Measurements from ENCODE around the gene MLF2. TPM values are rescaled to one million over a fixed set of nuclear protein-coding genes. Genes with fewer than 3 reads are reported as not detected.
A peak's percentile ranks its signal among the peaks of the same experiment; 100 is the strongest.

MLF2 gene
- total RNA-seq, 1 experiment from 2014 or later, result 309 TPM

GRCh38 chr12:6770600-6770999 is 17.7 kb upstream of the MLF2 start:
- Histone ChIP-seq H4K20me1 (ENCODE audit: insufficient read depth) (no peaks in the 10 kb centered on the region), H3K4me2 (ENCODE audit: low read length) (no peak overlapping the region), H3K9me3 (ENCODE audit: control insufficient read depth in 1 of 2, insufficient read depth in 1 of 2, low read depth in 1 of 2, low read length in 2 of 2) (no peaks in the 10 kb centered on the region), H3K4me1 (ENCODE audit: control insufficient read depth in 1 of 2, insufficient read depth in 2 of 2, low read length in 2 of 2) (peaks cover 21 to 45% of the 10 kb centered on the region in 2 experiments), H3K27ac (ENCODE audit: low read depth, low read length) (peak overlapping the region; percentile 22; the same call in 1 of the 2 replicates), H3K4me3 (replicated peaks in 1 of 2; ENCODE audit: low read depth in 1 of 2, low read length in 2 of 2) (no peak overlapping the region), H3K9me2 (ENCODE audit: insufficient read depth) (no peaks in the 10 kb centered on the region), H2AFZ (ENCODE audit: low read depth, low read length, poor library complexity, severe bottlenecking) (no peak overlapping the region), H3K36me3 (ENCODE audit: control insufficient read depth in 1 of 2, insufficient read depth in 2 of 2, low read length in 2 of 2) (peaks cover 9 to 13% of the 10 kb centered on the region in 2 experiments; a peak in 3 of 4 replicates), H3K27me3 (ENCODE audit: insufficient read depth, low read length) (no peaks in the 10 kb centered on the region), H3K9ac (ENCODE audit: low read length) (no peak overlapping the region), H3K79me2 (ENCODE audit: insufficient read depth, low read length) (peaks cover 29% of the 10 kb centered on the region)
- POLR2A ChIA-PET, result interaction anchor here (1.5 kb wide), 1 partner anchor 18 kb away, joined by 5 read pairs; the partner anchor contains the start of gene MLF2
- no TSS peak for BruUV-seq (replicated peaks)
- no peak for DNase-seq (ENCODE audit: low read depth, low spot score)
- CTCF ChIA-PET, result interaction anchor here (0.9 to 1.9 kb wide), 2 partner anchors 14 to 17 kb away, joined by 3 to 13 read pairs; partner anchors contain the start of gene MLF2
- RAD21 ChIA-PET (ENCODE audit: low non-redundant PET in 1 of 2, low total read pairs in 2 of 2, uncharacterized antibody in 2 of 2, unreplicated experiment in 2 of 2), result no interaction called here
- ATAC-seq, result no peak
- intact Hi-C loops (cut with micrococcal nuclease), result no loop called here
- TF ChIP-seq TCF7L2 (IDR thresholded peaks at IDR 0.05; ENCODE audit: borderline replicate concordance, extremely low read depth, insufficient read depth, insufficient read length) (no peak), CBX3 (IDR thresholded peaks at IDR 0.05; ENCODE audit: low read depth) (no peak), POLR2A (IDR thresholded peaks at IDR 0.05; ENCODE audit: borderline replicate concordance, extremely low read depth, insufficient read depth, insufficient read length) (no peak), CTCF (IDR thresholded peaks at IDR 0.05 in 2 of 3, conservative IDR thresholded peaks at IDR 0.05 in 1 of 3; ENCODE audit: borderline replicate concordance in 1 of 3, insufficient read depth in 1 of 3, low read depth in 2 of 3, low read length in 2 of 3) (no peak), ZFX (IDR thresholded peaks at IDR 0.05) (no peak), ZBTB33 (IDR thresholded peaks at IDR 0.05; ENCODE audit: extremely low read depth, insufficient replicate concordance, low read length) (no peak), SIN3A (IDR thresholded peaks at IDR 0.05; ENCODE audit: low read depth) (no peak), RAD21 (IDR thresholded peaks at IDR 0.05; ENCODE audit: low read depth) (no peak), YY1 (IDR thresholded peaks at IDR 0.05; ENCODE audit: extremely low read depth, insufficient replicate concordance, low read depth, low read length) (no peak), JUND (IDR thresholded peaks at IDR 0.05) (no peak), ZNF274 (IDR thresholded peaks at IDR 0.05; ENCODE audit: low read depth, low read length) (no peak), ELF1 (IDR thresholded peaks at IDR 0.05; ENCODE audit: borderline replicate concordance, low read depth) (no peak), SP1 (IDR thresholded peaks at IDR 0.05; ENCODE audit: low read depth) (no peak)
- TF ChIP-seq, protein P1, sequence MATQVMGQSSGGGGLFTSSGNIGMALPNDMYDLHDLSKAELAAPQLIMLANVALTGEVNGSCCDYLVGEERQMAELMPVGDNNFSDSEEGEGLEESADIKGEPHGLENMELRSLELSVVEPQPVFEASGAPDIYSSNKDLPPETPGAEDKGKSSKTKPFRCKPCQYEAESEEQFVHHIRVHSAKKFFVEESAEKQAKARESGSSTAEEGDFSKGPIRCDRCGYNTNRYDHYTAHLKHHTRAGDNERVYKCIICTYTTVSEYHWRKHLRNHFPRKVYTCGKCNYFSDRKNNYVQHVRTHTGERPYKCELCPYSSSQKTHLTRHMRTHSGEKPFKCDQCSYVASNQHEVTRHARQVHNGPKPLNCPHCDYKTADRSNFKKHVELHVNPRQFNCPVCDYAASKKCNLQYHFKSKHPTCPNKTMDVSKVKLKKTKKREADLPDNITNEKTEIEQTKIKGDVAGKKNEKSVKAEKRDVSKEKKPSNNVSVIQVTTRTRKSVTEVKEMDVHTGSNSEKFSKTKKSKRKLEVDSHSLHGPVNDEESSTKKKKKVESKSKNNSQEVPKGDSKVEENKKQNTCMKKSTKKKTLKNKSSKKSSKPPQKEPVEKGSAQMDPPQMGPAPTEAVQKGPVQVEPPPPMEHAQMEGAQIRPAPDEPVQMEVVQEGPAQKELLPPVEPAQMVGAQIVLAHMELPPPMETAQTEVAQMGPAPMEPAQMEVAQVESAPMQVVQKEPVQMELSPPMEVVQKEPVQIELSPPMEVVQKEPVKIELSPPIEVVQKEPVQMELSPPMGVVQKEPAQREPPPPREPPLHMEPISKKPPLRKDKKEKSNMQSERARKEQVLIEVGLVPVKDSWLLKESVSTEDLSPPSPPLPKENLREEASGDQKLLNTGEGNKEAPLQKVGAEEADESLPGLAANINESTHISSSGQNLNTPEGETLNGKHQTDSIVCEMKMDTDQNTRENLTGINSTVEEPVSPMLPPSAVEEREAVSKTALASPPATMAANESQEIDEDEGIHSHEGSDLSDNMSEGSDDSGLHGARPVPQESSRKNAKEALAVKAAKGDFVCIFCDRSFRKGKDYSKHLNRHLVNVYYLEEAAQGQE (IDR thresholded peaks at IDR 0.05; ENCODE audit: low read depth), result no peak

All from HCT116 (cell line).